Right lobe of liver (tissue), 4 donors: Measurements from ENCODE around the gene ZFP57.

Experiments
- POLR2A ChIP-seq: fragments of 450-650 bp; IDR thresholded peaks from one replicate; pipeline ENCODE4 v1.6.1; 2017; ENCODE audit warnings: antibody characterized with exemption, mild to moderate bottlenecking
- TF ChIP-seq, protein P1 (sequence below), 4 donors: fragments of 200-600 bp in 3 of 4; fragments of 450-650 bp in 1 of 4; IDR thresholded peaks; one replicate each; pipeline versions ENCODE4 v1.5.1 to v1.8.0; 2016 to 2022; ENCODE audit warnings: antibody characterized with exemption in 4 of 4, mild to moderate bottlenecking in 2 of 4
- donor health status: DM: no; HTN: no; CAD: no.
- donor health status: DM: no; HTN: no; CAD: no.
- donor health status: DM: no; HTN: yes; CAD: no.

DNA sequence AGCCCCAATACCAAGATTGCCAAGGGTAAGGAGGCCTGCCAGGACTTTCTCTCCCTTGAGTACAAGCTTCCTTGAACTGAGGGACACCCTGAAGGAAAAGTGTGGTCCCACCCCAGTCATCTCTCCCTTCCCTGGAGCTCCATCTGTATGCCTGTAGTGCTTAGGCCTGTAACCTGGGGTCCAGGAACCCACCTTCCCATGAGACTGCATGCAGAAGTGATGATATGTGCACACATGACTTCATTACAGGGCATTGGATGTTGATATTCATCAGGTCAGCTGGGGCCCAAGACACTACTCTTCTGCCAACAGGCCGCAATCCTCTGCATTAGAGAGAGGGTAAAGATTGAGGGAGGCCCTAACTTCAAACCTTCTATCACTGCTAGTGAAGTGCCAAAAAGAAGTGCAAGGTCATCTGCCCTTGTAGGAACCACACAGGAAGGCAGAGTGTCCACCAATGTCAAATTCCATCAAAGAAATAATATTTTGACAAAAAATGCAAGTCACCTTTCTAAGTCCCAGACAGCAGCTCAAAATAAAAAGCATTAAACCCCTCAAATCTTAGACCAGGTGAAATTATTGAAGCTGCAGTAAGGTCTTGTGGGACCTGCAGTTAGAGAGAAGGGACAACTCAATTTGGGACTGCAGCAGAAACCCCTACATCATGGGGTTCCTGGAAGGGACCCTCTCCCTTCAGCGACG is 47.4 kb upstream of the ZFP57 start:
- TF ChIP-seq, protein P1, sequence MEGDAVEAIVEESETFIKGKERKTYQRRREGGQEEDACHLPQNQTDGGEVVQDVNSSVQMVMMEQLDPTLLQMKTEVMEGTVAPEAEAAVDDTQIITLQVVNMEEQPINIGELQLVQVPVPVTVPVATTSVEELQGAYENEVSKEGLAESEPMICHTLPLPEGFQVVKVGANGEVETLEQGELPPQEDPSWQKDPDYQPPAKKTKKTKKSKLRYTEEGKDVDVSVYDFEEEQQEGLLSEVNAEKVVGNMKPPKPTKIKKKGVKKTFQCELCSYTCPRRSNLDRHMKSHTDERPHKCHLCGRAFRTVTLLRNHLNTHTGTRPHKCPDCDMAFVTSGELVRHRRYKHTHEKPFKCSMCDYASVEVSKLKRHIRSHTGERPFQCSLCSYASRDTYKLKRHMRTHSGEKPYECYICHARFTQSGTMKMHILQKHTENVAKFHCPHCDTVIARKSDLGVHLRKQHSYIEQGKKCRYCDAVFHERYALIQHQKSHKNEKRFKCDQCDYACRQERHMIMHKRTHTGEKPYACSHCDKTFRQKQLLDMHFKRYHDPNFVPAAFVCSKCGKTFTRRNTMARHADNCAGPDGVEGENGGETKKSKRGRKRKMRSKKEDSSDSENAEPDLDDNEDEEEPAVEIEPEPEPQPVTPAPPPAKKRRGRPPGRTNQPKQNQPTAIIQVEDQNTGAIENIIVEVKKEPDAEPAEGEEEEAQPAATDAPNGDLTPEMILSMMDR (IDR thresholded peaks at IDR 0.05): no peak
- TF ChIP-seq POLR2A: no peak
